GM21717 (cell line): ENCODE results near the gene CALR.
"Not testable (repeated sequence)": the region's sequence is repeated elsewhere in the genome, so short reads cannot be mapped to it uniquely, and the experiment has no call there.

Experiments
- ATAC-seq: cut with Tn5 transposase; IDR thresholded peaks from one replicate; pipeline ENCODE4 v1.9.1; 2021; ENCODE audit warnings: mild to moderate bottlenecking, moderate library complexity; ENCODE audit not compliant: unreplicated experiment

The CALR gene

GRCh38 chr19:12933287-12934072, 4.9 kb upstream of the CALR start, which contains the start of gene FARSA:
Gene FARSA, minus strand, starts transcription at chr19:12933711. Its CDS starts 15 bp downstream, at chr19:12933696.
- ATAC-seq: peak; percentile 41

- ATAC-seq: no peak
These were observed 3.3 kb upstream of the CALR start for GRCh38 chr19:12935071-12935470.

GRCh38 chr19:12936582-12936981, 1.8 kb upstream of the CALR start:
- no peak for ATAC-seq

GRCh38 chr19:12937093-12937926, 1.1 kb upstream of the CALR start:
- no peak for ATAC-seq

GRCh38 chr19:12938779-12939601, 581 bp downstream of the CALR start:
- peak; percentile 1 for ATAC-seq

GRCh38 chr19:12939975-12940423, 1.6 kb downstream of the CALR start:
- no peak for ATAC-seq

- ATAC-seq: no peak
These were observed 2.5 kb downstream of the CALR start for GRCh38 chr19:12940897-12941296.

- ATAC-seq: no peak
These were observed 5.1 kb downstream of the CALR start for GRCh38 chr19:12943437-12944044.

- no peak for ATAC-seq
These were observed 5.8 kb downstream of the CALR start for GRCh38 chr19:12944104-12944674.

- peak; percentile 53 for ATAC-seq
These were observed 7.2 kb downstream of the CALR start, which contains the start of gene RAD23A for GRCh38 chr19:12945479-12946091. Gene RAD23A, plus strand, starts transcription at chr19:12945862. Its CDS starts 87 bp downstream, at chr19:12945949.

GRCh38 chr19:12946092-12946721, 7.8 kb downstream of the CALR start:
- ATAC-seq: peak; percentile 27

- ATAC-seq: no peak
These were observed 8.5 kb downstream of the CALR start for GRCh38 chr19:12946731-12947496.

- no peak for ATAC-seq
These were observed 9.5 kb downstream of the CALR start for GRCh38 chr19:12947702-12948611.

GRCh38 chr19:12948612-12949362, 10.4 kb downstream of the CALR start:
- ATAC-seq: no peak

GRCh38 chr19:12949363-12950283, 11.2 kb downstream of the CALR start:
- no peak for ATAC-seq

- not testable (repeated sequence) for ATAC-seq
These were observed 13.6 kb downstream of the CALR start for GRCh38 chr19:12952050-12952449.
